UCSD-AML1 (cell line): ENCODE results near the gene SHOC1.
"Not testable (repeated sequence)": the region's sequence is repeated elsewhere in the genome, so short reads cannot be mapped to it uniquely, and the experiment has no call there.

ENCODE experiments used
- DNase-seq: peaks from one replicate; lab custom pipeline; 2025; ENCODE audit not compliant: unreplicated experiment; lab: John Stamatoyannopoulos, UW

SHOC1 gene

GRCh38 chr9:111794835-111795556, at the start of gene SHOC1:
Gene SHOC1 (minus strand): TSS chr9:111794937. CDS start chr9:111791418, 3,519 bp downstream.
- no peak for DNase-seq

GRCh38 chr9:111843971-111844370, 49.2 kb upstream of the SHOC1 start:
- DNase-seq: no peak

- no peak for DNase-seq
Measured at GRCh38 chr9:111842313-111842712, 47.6 kb upstream of the SHOC1 start.

- no peak for DNase-seq
Measured at GRCh38 chr9:111840442-111840841, 45.7 kb upstream of the SHOC1 start.

GRCh38 chr9:111839987-111840386, 45.2 kb upstream of the SHOC1 start:
- DNase-seq: no peak

GRCh38 chr9:111839387-111839786, 44.6 kb upstream of the SHOC1 start:
- DNase-seq: no peak

GRCh38 chr9:111838439-111838838, 43.7 kb upstream of the SHOC1 start:
- no peak for DNase-seq

- no peak for DNase-seq
Measured at GRCh38 chr9:111836311-111836710, 41.6 kb upstream of the SHOC1 start.

- no peak for DNase-seq
Measured at GRCh38 chr9:111833941-111834340, 39.2 kb upstream of the SHOC1 start.

GRCh38 chr9:111832449-111832848, 37.7 kb upstream of the SHOC1 start:
- DNase-seq: no peak

GRCh38 chr9:111831371-111832108, 36.8 kb upstream of the SHOC1 start:
- no peak for DNase-seq

GRCh38 chr9:111828193-111828592, 33.5 kb upstream of the SHOC1 start:
- no peak for DNase-seq

GRCh38 chr9:111825468-111826145, 30.9 kb upstream of the SHOC1 start:
- DNase-seq: no peak

- DNase-seq: no peak
Measured at GRCh38 chr9:111821006-111821528, 26.3 kb upstream of the SHOC1 start.

- no peak for DNase-seq
Measured at GRCh38 chr9:111819360-111819759, 24.6 kb upstream of the SHOC1 start.

GRCh38 chr9:111815285-111816070, 20.7 kb upstream of the SHOC1 start:
- no peak for DNase-seq

GRCh38 chr9:111812337-111812736, 17.6 kb upstream of the SHOC1 start:
- no peak for DNase-seq

- no peak for DNase-seq
Measured at GRCh38 chr9:111810908-111811307, 16.2 kb upstream of the SHOC1 start.

- DNase-seq: not testable (repeated sequence)
Measured at GRCh38 chr9:111810415-111810814, 15.7 kb upstream of the SHOC1 start.

- DNase-seq: no peak
Measured at GRCh38 chr9:111807197-111807596, 12.5 kb upstream of the SHOC1 start.

GRCh38 chr9:111806259-111806658, 11.5 kb upstream of the SHOC1 start:
- no peak for DNase-seq
